Measurements from ENCODE around the gene SRPK2.

GRCh38 chr7:105130048-105130447, 258.7 kb downstream of the SRPK2 start:
- TF ChIP-seq POLR2AphosphoS5 (IDR thresholded peaks at IDR 0.05): no peak
- TF ChIP-seq, protein P1, sequence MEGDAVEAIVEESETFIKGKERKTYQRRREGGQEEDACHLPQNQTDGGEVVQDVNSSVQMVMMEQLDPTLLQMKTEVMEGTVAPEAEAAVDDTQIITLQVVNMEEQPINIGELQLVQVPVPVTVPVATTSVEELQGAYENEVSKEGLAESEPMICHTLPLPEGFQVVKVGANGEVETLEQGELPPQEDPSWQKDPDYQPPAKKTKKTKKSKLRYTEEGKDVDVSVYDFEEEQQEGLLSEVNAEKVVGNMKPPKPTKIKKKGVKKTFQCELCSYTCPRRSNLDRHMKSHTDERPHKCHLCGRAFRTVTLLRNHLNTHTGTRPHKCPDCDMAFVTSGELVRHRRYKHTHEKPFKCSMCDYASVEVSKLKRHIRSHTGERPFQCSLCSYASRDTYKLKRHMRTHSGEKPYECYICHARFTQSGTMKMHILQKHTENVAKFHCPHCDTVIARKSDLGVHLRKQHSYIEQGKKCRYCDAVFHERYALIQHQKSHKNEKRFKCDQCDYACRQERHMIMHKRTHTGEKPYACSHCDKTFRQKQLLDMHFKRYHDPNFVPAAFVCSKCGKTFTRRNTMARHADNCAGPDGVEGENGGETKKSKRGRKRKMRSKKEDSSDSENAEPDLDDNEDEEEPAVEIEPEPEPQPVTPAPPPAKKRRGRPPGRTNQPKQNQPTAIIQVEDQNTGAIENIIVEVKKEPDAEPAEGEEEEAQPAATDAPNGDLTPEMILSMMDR (IDR thresholded peaks at IDR 0.05): no peak
- TF ChIP-seq POLR2A (IDR thresholded peaks at IDR 0.05): no peak

Measured in prostate gland (tissue), 2 donors.